HG02610 (cell line): ENCODE data around the gene IL11.
"Not testable (repeated sequence)": the region's sequence is repeated elsewhere in the genome, so short reads cannot be mapped to it uniquely, and the experiment has no call there.

Experiments used
- ATAC-seq: cut with Tn5 transposase; IDR thresholded peaks from one replicate; pipeline ENCODE4 v1.9.1; 2021; ENCODE audit warnings: mild to moderate bottlenecking, moderate library complexity; ENCODE audit not compliant: unreplicated experiment

The IL11 gene

DNA sequence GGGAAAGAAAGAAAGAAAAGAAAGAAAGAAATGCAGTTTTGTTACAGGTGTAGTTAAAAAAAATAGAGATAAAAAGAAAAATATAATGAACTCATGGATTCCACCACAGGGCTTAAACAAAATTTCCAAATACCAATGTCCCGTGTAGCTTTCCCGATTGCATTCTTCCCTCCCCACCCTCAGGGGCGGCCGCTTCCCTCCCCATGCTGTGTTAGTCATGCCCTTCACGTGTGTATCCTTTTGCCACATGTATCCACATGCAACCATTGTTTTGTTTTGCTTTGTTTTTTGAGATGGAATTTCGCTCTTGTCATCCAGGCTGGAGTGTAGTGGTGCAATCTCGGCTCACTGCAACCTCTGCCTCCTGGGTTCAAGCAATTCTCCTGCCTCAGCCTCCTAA is 34.2 kb downstream of the IL11 start:
- ATAC-seq: no peak

DNA sequence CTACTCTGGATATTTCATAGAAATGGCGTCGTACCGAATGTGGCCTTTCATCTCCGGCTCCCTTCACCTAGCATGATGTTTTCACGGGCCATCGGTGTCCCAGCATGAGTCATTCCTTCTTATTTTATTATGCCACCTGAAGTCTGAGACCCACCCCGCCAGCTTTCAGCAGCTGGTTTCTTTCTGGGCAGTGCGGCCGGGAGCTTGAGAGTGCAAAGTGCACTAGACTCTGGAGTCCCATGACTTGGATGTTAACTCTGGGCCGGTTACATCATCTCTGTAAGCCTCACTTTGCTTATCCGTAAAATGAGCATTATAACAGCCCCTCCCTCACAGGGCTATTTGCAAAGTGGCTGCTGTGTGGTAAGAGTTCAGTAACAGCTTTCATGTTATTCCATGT is 36.4 kb downstream of the IL11 start:
- ATAC-seq: no peak

DNA sequence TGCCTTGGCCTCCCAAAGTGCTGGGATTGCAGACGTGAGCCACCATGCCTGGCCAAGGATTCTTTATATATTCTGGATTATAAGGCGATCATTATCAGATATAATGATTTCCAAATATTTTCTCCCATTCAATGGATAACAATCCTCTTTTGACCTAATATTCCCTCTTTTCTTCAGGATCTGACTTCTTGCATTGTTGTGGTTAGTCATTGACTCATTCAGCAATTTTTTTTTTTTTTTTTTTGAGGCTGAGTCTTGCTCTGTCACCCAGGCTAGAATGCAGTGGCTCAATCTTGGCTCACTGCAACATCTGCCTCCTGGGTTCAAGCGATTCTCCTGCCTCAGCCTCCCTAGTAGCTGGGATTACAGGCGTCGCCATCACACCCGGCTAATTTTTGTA is 40.5 kb downstream of the IL11 start:
- ATAC-seq: not testable (repeated sequence)

DNA sequence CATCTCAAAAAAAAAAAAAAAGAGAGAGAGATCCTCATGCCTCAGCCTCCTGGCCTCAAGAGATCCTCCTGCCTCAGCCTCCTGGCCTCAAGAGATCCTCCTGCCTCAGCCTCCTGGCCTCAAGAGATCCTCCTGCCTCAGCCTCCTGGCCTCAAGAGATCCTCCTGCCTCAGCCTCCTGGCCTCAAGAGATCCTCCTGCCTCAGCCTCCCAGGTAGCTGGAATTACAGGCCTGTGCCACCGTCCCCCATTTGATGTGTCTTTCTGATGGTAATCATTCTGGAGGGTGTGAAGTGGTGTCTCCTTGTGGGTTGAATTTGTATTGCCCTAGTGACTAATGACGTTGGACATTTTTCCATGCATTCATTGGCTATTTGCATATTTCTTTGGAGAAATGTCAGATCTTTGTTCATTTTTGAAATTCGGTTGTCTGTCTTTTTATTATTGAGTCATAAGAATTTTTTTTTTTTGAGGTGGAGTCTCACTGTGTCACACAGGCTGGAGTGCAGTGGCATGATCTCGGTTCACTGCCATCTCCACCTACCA is 41.4 kb downstream of the IL11 start:
- not testable (repeated sequence) for ATAC-seq

DNA sequence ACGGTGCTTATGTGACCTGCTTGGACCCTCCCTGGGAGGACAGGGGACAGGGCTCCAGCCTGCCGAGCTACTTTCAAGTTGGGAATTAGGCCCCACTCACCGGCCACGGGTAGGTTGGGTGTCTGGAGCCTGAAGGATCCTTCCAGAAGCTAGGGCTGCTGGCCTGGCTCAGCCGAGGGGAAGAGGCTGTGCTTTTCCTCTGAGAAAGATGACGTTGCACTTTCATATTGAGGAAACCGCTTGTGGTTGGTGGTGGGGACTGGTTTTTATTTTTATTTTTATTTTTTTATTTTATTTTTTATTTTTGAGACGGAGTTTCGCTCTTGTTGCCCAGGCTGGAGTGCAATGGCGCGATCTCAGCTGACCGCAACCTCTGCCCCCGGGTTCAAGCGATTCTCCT is 45.1 kb downstream of the IL11 start, which contains the start of gene TMEM150B:
TMEM150B (minus strand) TSS at position 170 of the 400 bp plus-strand sequence. CDS start 4,305 bp downstream, outside the sequence.
- ATAC-seq: no peak

DNA sequence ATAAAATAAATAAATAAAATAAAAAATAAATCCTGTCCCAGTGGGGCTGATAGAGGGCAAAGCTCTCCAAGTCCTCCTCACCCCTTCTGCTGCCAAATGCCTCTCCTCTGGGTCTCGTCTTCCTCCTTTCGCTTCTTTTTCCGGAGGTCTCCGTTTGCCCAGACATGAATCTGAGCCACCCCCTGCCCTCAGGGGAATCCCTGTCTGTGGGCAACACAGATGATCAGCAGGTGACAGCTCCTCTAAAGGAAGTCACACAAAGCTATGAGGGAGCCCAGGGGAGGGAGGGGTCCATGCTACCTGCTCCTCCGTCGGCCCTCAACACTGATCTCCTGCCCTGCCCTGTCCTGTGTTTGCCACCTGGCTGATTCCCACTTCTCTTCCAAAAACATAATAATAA is 45.6 kb downstream of the IL11 start:
- no peak for ATAC-seq

DNA sequence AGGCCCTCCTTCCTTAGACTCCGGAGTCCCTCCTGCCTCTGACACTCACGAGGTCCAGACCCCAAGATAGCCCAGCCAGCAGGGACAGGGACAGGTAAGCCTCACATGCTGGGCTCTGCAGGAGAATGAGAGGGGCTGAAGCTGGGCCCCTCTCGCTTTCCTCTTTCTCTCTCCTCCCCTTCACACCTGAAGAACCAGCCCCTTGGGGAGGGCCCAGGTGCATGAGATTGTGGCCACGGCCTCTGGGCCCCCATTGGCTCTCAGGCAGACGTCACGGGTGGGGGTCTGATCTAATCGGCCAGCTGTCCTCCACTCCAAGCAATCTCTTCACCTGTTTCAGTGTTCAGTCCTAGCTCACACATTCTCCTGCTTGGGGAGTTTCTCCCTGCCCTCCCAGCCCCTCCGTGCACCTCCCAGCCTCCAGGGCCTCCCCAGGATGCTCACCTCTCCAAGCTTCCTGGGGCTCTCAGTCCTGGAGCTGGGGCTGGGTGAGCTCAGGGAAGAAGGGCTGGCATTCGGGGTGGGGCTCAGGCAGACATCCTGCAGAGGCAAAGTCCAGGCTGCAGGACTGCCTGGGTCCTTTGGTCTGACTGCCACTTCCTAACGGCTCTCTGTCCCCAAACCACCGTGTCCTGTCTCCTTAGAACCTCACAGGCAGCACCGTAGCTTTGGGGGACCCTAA is 47.9 kb downstream of the IL11 start:
- no peak for ATAC-seq

DNA sequence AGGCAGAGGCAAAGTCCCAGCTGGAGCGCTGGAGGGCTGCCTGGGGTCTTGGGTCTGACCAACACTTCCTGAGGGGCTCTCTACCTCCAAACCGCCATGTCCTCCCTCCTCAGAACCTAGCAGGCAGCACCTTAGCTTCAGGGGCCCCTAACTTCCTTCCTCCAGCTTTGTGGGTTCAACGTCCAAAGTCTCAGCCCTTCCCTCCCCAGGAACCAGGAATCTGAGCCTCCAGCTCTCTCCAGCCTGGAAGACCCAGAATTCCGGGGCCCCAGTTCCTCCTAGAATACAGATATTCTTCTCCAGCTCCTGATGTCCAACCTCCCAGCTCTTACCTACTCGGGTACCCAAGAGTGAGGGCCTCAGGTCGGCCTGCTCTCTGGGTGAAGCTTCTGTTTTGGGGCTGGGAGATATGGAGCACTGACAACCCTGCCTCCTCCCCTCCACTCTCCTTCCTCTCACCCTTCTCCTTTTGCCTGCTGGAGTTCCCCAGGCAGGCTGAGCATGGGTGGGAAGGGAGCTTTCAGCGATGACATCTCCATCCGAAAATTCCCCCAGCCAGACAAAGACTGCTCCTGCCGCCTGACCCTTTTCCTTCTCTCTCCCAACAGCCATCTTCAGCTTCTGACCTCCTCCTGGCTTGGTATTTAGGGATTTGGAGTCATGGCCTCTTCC is 48.7 kb downstream of the IL11 start:
- no peak for ATAC-seq

DNA sequence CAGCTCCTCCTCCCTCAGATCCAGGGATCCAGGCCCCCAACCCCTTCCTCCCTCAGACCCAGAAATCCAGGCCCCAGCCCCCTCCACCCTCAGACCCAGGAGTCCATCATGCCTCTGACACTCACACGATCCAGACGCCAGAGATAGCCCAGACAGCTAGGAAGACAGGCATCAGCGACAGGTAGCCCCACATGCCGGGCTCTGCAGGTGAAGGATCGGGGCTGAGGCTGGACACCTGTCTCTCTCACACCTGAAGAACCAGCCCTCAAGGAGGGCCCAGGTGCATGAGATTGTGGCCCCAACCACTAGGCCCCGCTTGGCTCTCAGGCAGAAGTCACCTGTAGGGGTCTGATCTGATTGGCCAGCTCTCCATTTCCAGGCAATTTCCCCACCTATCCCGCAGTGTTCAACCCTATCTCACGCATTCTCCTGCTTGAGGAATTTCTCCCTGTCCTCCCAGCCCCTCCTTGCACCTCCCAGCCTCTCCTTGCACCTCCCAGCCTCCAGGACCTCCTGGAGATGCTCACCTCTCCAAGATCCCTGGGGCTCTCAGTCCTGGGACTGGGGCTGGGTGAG is 49.3 kb downstream of the IL11 start:
- no peak for ATAC-seq

DNA sequence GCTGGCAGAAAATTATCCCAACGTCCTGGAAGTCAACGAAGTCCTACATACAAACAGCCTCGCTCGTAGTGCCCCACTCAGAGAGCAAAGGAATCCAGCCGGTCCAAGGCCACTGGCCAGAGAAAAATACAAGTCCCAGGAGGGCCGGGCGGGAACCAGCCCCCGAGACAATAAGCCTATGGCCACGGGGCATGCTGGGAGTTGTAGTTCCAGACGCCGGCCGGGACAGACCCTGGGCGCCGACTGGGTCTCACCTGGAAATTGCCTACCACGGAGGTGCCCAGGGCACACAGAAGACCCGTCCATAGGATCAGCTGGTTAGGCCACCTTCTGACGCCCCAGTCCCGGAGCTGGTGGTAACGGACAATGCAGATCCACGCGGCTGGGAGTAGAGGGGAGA is 50.5 kb downstream of the IL11 start:
- ATAC-seq: no peak

DNA sequence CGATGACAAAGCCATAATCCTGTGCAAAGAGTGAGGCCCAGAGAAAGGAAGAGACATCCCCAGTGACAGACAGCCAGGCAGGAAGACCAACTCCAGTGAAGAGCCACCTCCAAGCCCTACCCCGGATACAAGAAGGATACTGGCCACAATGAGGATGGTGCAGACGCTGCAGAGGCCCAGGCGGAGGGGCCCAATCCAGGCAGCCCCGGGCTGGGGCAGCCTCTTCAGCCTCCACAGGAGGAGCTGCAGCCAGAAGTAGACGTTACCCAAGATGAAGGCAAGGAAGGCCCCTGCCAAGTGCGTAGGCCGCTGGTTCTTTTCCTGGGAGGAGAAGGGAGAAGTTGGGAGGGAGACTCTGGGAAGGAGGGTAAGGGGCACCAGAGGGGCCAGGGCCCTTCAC is 53.6 kb downstream of the IL11 start:
- no peak for ATAC-seq

DNA sequence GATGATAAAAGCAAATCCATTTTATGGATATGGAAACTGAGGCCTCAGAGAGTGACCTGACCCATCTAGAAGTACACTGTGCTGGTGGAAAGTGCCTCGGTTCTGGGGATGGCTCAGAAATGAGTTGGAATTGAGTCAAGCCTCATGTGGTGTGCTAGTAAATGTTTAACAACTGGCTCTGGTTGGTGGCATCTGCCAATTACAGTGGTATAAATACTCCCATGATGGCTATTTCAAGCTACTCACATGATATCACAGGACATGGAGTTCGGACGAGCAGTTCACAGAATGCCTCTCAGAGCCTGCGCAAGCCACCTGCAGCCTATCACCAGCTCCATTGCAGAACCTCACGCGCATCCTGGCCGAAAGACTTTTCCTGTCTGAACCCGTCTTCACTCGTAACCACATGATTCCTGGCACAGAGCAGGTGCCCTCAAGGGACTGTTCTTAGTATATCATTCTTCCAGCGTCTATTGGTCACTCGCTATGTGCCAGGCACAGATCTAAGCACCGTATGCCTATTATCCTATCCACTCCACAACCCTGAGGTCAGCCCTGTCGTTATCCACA is 54.2 kb downstream of the IL11 start:
- no peak for ATAC-seq

DNA sequence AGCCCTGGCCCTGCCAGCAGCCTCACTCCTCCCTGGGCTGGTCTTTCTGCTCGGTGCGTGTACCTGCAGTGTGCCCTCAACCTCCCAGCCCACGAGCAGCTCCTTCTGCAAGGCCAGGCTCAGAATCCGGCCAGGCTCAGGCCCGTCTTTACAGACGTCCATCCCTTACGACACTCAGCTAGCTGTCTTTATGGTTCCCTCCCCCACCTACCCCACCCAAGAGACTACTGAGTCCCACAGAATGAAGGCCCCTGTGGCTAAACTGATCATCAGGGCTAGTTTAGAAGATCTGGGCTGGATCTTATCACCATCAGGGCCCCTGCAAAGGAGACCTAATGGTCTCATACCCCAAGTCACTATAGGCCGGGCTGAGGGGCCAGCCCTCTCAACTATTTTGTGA is 55.9 kb downstream of the IL11 start:
- no peak for ATAC-seq
